Measurements from ENCODE around the gene KCNH5. TPM values are rescaled to one million over a fixed set of nuclear protein-coding genes. Genes with fewer than 3 reads are reported as not detected.

The KCNH5 gene
- total RNA-seq, 1 donor from 2014 or later: not detected

- no peak for DNase-seq (ENCODE audit: low read depth)
- TF ChIP-seq, protein P1, sequence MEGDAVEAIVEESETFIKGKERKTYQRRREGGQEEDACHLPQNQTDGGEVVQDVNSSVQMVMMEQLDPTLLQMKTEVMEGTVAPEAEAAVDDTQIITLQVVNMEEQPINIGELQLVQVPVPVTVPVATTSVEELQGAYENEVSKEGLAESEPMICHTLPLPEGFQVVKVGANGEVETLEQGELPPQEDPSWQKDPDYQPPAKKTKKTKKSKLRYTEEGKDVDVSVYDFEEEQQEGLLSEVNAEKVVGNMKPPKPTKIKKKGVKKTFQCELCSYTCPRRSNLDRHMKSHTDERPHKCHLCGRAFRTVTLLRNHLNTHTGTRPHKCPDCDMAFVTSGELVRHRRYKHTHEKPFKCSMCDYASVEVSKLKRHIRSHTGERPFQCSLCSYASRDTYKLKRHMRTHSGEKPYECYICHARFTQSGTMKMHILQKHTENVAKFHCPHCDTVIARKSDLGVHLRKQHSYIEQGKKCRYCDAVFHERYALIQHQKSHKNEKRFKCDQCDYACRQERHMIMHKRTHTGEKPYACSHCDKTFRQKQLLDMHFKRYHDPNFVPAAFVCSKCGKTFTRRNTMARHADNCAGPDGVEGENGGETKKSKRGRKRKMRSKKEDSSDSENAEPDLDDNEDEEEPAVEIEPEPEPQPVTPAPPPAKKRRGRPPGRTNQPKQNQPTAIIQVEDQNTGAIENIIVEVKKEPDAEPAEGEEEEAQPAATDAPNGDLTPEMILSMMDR (conservative IDR thresholded peaks at IDR 0.05; ENCODE audit: low read depth, low read length): no peak
- no peak overlapping the region for H3K4me3 ChIP-seq (ENCODE audit: low read depth, low read length)
Observed at GRCh38 chr14:62684376-62684775, 360.9 kb downstream of the KCNH5 start.

- H3K4me3 ChIP-seq (ENCODE audit: low read depth, low read length): no peak overlapping the region
- TF ChIP-seq, protein P1 (conservative IDR thresholded peaks at IDR 0.05; ENCODE audit: low read depth, low read length): no peak
- DNase-seq (ENCODE audit: low read depth): no peak
Observed at GRCh38 chr14:62682208-62682607, 363.1 kb downstream of the KCNH5 start.

- TF ChIP-seq, protein P1 (conservative IDR thresholded peaks at IDR 0.05; ENCODE audit: low read depth, low read length): no peak
- H3K4me3 ChIP-seq (ENCODE audit: low read depth, low read length): no peak overlapping the region
- DNase-seq (ENCODE audit: low read depth): no peak
Observed at GRCh38 chr14:62674563-62675237, 370.6 kb downstream of the KCNH5 start.

DNA sequence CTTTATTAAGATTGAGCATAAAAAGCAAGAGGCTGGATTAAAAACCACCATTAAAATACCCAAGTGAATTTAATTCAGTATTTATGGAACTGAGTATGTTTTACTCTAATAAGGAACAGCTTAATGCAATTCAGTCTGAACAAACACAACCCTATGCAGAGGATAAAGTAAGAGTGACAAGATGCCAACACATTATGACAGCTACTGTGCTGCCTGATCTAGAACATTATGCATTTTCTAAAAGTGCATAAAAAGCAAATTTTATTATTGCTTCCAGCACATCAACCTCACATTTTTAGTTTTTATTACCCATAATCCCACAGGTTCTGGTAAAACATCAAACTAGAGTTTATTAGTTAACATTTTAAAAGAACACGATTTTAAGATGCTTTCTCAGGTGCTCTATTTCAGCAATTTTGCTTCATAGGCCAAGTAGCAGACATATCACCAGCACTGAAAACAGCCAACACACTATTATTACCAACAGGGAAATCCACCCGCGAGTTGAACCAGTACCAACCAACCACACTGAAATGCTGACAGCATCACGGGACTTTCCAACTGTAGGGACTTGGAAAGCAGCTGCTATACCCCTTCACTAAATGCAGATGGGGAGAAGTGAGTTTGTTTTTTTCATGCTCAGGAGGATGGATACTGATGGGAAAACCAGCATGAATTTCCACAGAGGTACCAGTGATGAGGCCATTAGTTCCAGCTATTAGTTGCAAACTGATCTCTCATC, 372.1 kb downstream of the KCNH5 start:
- no peak overlapping the region for H3K4me3 ChIP-seq (ENCODE audit: low read depth, low read length)
- TF ChIP-seq, protein P1 (conservative IDR thresholded peaks at IDR 0.05; ENCODE audit: low read depth, low read length): no peak
- no peak for DNase-seq (ENCODE audit: low read depth)

- TF ChIP-seq, protein P1 (conservative IDR thresholded peaks at IDR 0.05; ENCODE audit: low read depth, low read length): no peak
- no peak overlapping the region for H3K4me3 ChIP-seq (ENCODE audit: low read depth, low read length)
- no peak for DNase-seq (ENCODE audit: low read depth)
Observed at GRCh38 chr14:62670526-62670925, 374.7 kb downstream of the KCNH5 start.

DNA sequence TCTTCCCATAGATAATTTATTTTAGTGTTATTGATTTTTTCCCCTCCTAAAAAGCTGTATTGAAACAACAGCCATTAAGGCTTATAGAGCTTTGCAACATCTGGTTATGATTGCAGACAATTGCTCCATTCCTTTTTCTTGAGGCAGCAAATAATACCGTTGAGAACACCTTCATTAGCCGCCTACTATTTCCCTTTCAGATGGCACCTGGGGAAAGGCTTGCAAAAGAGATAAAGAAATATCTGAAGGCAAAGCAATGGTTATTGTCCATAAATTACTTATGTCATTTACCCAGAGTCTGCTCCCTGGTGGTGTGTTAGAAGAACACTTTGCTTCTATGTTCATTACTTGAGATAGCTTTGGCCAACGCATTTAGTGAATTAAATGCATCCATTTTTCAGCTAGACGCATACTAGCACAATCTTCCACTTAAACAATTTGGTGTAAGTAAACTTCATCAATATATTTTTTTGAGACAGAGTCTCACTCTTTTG, 377.8 kb downstream of the KCNH5 start:
- no peak overlapping the region for H3K4me3 ChIP-seq (ENCODE audit: low read depth, low read length)
- DNase-seq (ENCODE audit: low read depth): no peak
- TF ChIP-seq, protein P1 (conservative IDR thresholded peaks at IDR 0.05; ENCODE audit: low read depth, low read length): no peak
